ENCODE results near the gene AVL9.

DNA sequence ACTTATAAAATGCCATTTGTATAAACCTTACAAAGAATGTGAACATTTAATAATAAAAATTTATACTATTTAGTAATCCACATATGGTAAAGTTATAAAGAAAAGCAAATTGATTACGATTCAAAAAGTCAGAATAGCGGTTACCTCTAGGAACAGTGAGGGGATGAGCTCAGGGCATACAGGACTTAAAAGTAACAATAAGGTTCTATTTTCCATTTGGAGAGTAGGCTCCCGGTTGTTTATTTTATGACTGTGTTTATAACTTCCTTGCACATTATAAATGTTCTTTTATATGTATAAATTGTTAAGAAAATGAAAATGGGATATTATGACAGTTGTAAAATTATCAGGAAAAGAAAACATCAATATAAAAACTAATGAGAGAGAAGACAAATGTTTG is 135.7 kb downstream of the AVL9 start:
- TF ChIP-seq CTCF (conservative IDR thresholded peaks at IDR 0.05; ENCODE audit: low read depth in 2 of 2) (no peak), POLR2AphosphoS5 (IDR thresholded peaks at IDR 0.05; ENCODE audit: low read depth) (no peak), EZH2phosphoT487 (IDR thresholded peaks at IDR 0.05; ENCODE audit: unreplicated experiment) (no peak), JUNB (IDR thresholded peaks at IDR 0.05; ENCODE audit: unreplicated experiment) (no peak), STAT1 (IDR thresholded peaks at IDR 0.05; ENCODE audit: unreplicated experiment) (no peak), CREB1 (CRISPR knock-in tag; IDR thresholded peaks at IDR 0.05; ENCODE audit: low read depth) (no peak)
